Measurements from ENCODE around the gene KCNT2. TPM values are rescaled to one million over a fixed set of nuclear protein-coding genes. Genes with fewer than 3 reads are reported as not detected.

KCNT2 gene
- total RNA-seq, 3 donors from 2014 or later, result 2.6 to 3.7 (median 3.0) TPM

GRCh38 chr1:196393742-196394141, 214.5 kb downstream of the KCNT2 start:
- H3K27me3 ChIP-seq, result no peaks in the 10 kb centered on the region
- no peak overlapping the region for H3K27ac ChIP-seq
- TF ChIP-seq POLR2AphosphoS5 (IDR thresholded peaks at IDR 0.05), result no peak
- H3K36me3 ChIP-seq, result no peaks in the 10 kb centered on the region
- no peak overlapping the region for H3K4me3 ChIP-seq
- intact Hi-C loops (cut with DNase I; ENCODE audit: low total_unique reads), result no loop called here
- no peaks in the 10 kb centered on the region for H3K4me1 ChIP-seq
- no peak for DNase-seq (ENCODE audit: low spot score in 2 of 2)
- H3K9me3 ChIP-seq, result no peaks in the 10 kb centered on the region

GRCh38 chr1:196393282-196393681, 215.0 kb downstream of the KCNT2 start:
- intact Hi-C loops (cut with DNase I; ENCODE audit: low total_unique reads), result no loop called here
- TF ChIP-seq CTCF (IDR thresholded peaks at IDR 0.05), result no peak
- TF ChIP-seq POLR2AphosphoS5 (IDR thresholded peaks at IDR 0.05), result no peak
- no peak for TF ChIP-seq POLR2A (IDR thresholded peaks at IDR 0.05)
- H3K9me3 ChIP-seq, result no peaks in the 10 kb centered on the region
- no peaks in the 10 kb centered on the region for H3K27me3 ChIP-seq
- H3K36me3 ChIP-seq, result no peaks in the 10 kb centered on the region
- H3K4me3 ChIP-seq, result no peak overlapping the region
- H3K4me1 ChIP-seq, result no peaks in the 10 kb centered on the region
- H3K27ac ChIP-seq, result no peak overlapping the region
- no peak for DNase-seq (ENCODE audit: low spot score in 2 of 2)

- no peaks in the 10 kb centered on the region for H3K27me3 ChIP-seq
- no peak for DNase-seq (ENCODE audit: low spot score in 2 of 2)
- H3K9me3 ChIP-seq, result no peaks in the 10 kb centered on the region
- H3K36me3 ChIP-seq, result no peaks in the 10 kb centered on the region
- TF ChIP-seq CTCF (IDR thresholded peaks at IDR 0.05) (no peak), POLR2AphosphoS5 (IDR thresholded peaks at IDR 0.05) (no peak), POLR2A (IDR thresholded peaks at IDR 0.05) (no peak)
- no peaks in the 10 kb centered on the region for H3K4me1 ChIP-seq
- H3K4me3 ChIP-seq, result no peak overlapping the region
- no peak overlapping the region for H3K27ac ChIP-seq
- intact Hi-C loops (cut with DNase I; ENCODE audit: low total_unique reads), result no loop called here
These were observed 220.5 kb downstream of the KCNT2 start for GRCh38 chr1:196387766-196388165.

- Histone ChIP-seq H3K4me3 (no peak overlapping the region), H3K27me3 (no peaks in the 10 kb centered on the region), H3K4me1 (no peaks in the 10 kb centered on the region), H3K27ac (no peak overlapping the region), H3K36me3 (no peaks in the 10 kb centered on the region), H3K9me3 (no peaks in the 10 kb centered on the region)
- intact Hi-C loops (cut with DNase I; ENCODE audit: low total_unique reads), result no loop called here
- DNase-seq (ENCODE audit: low spot score in 2 of 2), result no peak
- TF ChIP-seq POLR2A (IDR thresholded peaks at IDR 0.05), result no peak
- no peak for TF ChIP-seq CTCF (IDR thresholded peaks at IDR 0.05)
- no peak for TF ChIP-seq POLR2AphosphoS5 (IDR thresholded peaks at IDR 0.05)
These were observed 223.1 kb downstream of the KCNT2 start for GRCh38 chr1:196385109-196385508.

GRCh38 chr1:196382383-196382782, 225.9 kb downstream of the KCNT2 start:
- DNase-seq (ENCODE audit: low spot score in 2 of 2), result no peak
- Histone ChIP-seq H3K27me3 (no peaks in the 10 kb centered on the region), H3K4me1 (no peaks in the 10 kb centered on the region), H3K9me3 (no peaks in the 10 kb centered on the region), H3K27ac (no peak overlapping the region), H3K4me3 (no peak overlapping the region), H3K36me3 (no peaks in the 10 kb centered on the region)
- intact Hi-C loops (cut with DNase I; ENCODE audit: low total_unique reads), result no loop called here
- TF ChIP-seq POLR2AphosphoS5 (IDR thresholded peaks at IDR 0.05) (no peak), CTCF (IDR thresholded peaks at IDR 0.05) (no peak), POLR2A (IDR thresholded peaks at IDR 0.05) (no peak)

GRCh38 chr1:196381544-196381943, 226.7 kb downstream of the KCNT2 start:
- no peaks in the 10 kb centered on the region for H3K27me3 ChIP-seq
- no peaks in the 10 kb centered on the region for H3K9me3 ChIP-seq
- intact Hi-C loops (cut with DNase I; ENCODE audit: low total_unique reads), result no loop called here
- no peak overlapping the region for H3K27ac ChIP-seq
- no peaks in the 10 kb centered on the region for H3K36me3 ChIP-seq
- no peak overlapping the region for H3K4me3 ChIP-seq
- DNase-seq (ENCODE audit: low spot score in 2 of 2), result no peak
- no peaks in the 10 kb centered on the region for H3K4me1 ChIP-seq
- no peak for TF ChIP-seq POLR2AphosphoS5 (IDR thresholded peaks at IDR 0.05)
- no peak for TF ChIP-seq POLR2A (IDR thresholded peaks at IDR 0.05)
- TF ChIP-seq CTCF (IDR thresholded peaks at IDR 0.05), result no peak
